Heart left ventricle (tissue), 16 donors: ENCODE measurements around the gene SLC26A4. TPM values are rescaled to one million over a fixed set of nuclear protein-coding genes. Genes with fewer than 3 reads are reported as not detected.

Experiments used
- ATAC-seq, 4 donors: fragments of 200-7000 bp; cut with Tn5 transposase; one replicate each; pipeline ENCODE4 v1.9.1; 2020 to 2022; ENCODE audit warnings: moderate library complexity in 4 of 4, mild to moderate bottlenecking in 3 of 4, moderate number of reproducible peaks in 1 of 4
- DNase-seq, 5 donors: peaks; one replicate each; pipeline ENCODE4 v3.0.0-alpha.2; 2020
- H3K27ac ChIP-seq, 12 donors: fragments of 200-600 bp; sonication (generic) in 4 of 12; one replicate each; pipeline versions ENCODE4 v1.5.0 to v1.8.0; 2016 to 2022; ENCODE audit warnings: mild to moderate bottlenecking in 2 of 12
- H3K27me3 ChIP-seq, 9 donors: fragments of 200-600 bp; sonication (generic) in 2 of 9; one replicate each; pipeline versions ENCODE4 v1.5.1 to v1.8.0; 2016 to 2022; ENCODE audit warnings: mild to moderate bottlenecking in 3 of 9
- H3K36me3 ChIP-seq, 9 donors: fragments of 200-600 bp; sonication (generic) in 2 of 9; one replicate each; pipeline versions ENCODE4 v1.5.0 to v1.8.0; 2018 to 2022; ENCODE audit warnings: mild to moderate bottlenecking in 2 of 9
- H3K4me1 ChIP-seq, 12 donors: fragments of 200-600 bp; sonication (generic) in 4 of 12; one replicate each; pipeline versions ENCODE4 v1.5.0 to v1.8.0; 2016 to 2022; ENCODE audit warnings: mild to moderate bottlenecking in 3 of 12
- H3K4me3 ChIP-seq, 12 donors: fragments of 200-600 bp; sonication (generic) in 4 of 12; one replicate each; pipeline versions ENCODE4 v1.5.0 to v1.8.0; 2017 to 2022; ENCODE audit warnings: mild to moderate bottlenecking in 9 of 12, moderate library complexity in 4 of 12
- H3K9me3 ChIP-seq, 12 donors: fragments of 200-600 bp; sonication (generic) in 4 of 12; one replicate each; pipeline versions ENCODE4 v1.5.0 to v1.8.0; 2016 to 2022; ENCODE audit warnings: mild to moderate bottlenecking in 1 of 12
- CTCF ChIP-seq, 12 donors: fragments of 200-600 bp; sonication (generic) in 4 of 12; IDR thresholded peaks; one replicate each; pipeline versions ENCODE4 v1.5.0 to v1.8.0; 2018 to 2022; ENCODE audit warnings: antibody characterized with exemption in 12 of 12, mild to moderate bottlenecking in 5 of 12
- POLR2A ChIP-seq, 2 donors: fragments of 450-650 bp; IDR thresholded peaks; one replicate each; pipeline ENCODE4 v1.6.1; 2017; ENCODE audit warnings: antibody characterized with exemption in 2 of 2, mild to moderate bottlenecking in 2 of 2, moderate library complexity in 2 of 2
- WGBS, 4 donors: extraction: QIAGEN DNeasy Blood & Tissue Kit in 2 of 4; methylation state at CpG; one replicate each; pipeline versions ENCODE4 v1.1.5 to v1.1.7; 2013 to 2018; 5-methylcytosine and 5-hydroxymethylcytosine counted together
- intact Hi-C, 10 donors: fragments of 100-400 bp; cut with DNase I; formaldehyde crosslinking; loops; one replicate each; pipeline versions ENCODE4 v1.11.1 to v1.14.2; 2022
- polyA plus RNA-seq, 2 donors: library from polyadenylated mRNA; stranded (reverse); fragments of 200-250 nt; gene quantifications; one replicate each; pipeline ENCODE4 v1.2.3, GENCODE V29; 2013
- total RNA-seq, 9 donors: library from RNA; depleted of rRNA in 2 of 9; stranded (reverse); fragments of >200 nt in 2 of 9; fragmentation: NEBNext Ultra II Directional in 3 of 9; extraction: Animal tissue kit (Norgen Biotek cat#: 25700) in 3 of 9; gene quantifications; one replicate each; pipeline versions ENCODE4 v1.1.0 to v1.2.4, GENCODE V29; 2016 to 2023
- donor health status: ischemic (EF 13 %, LVEDD 7.1; RV severe dilation, severe dysfunction).
- donor health status: healthy with polysubstance abuse.
- donor health status: DM: no; HTN: yes; CAD: no.
- donor health status: DM: no; HTN: no; CAD: no.
- donor health status: ischemic (EF 25% LVEDD 6.9; RV normal size, moderate dysfunction).
- donor health status: ischemic (EF 25% LVEDD 5.7; RV mildly dilated, moderate dysfunction).
- donor health status: healthy.
- donor health status: DM: yes; HTN: yes; CAD: no.
- donor health status: ischemic (EF 35%, LVEDD 5.7; RV mildly dilated, moderate dysfunction).
- donor health status: nonischemic (EF 11% LVEDD 7.7; RV severe dilation, severe dysfunction).
- donor health status: DM: yes; HTN: yes; CAD: no.
- donor health status: PGD.
- donor health status: ischemic (EF 29% LVEDD 5.4; RV normal size, mild dysfunction).
- donor health status: nonischemic (EF 23%, LVEDD 6.1; RV moderate dilation, normal function).

SLC26A4 gene
- total and polyA plus RNA-seq, 11 donors: 0.19 to 1.8 (median 0.42) TPM

GRCh38 chr7:107689553-107689952 lies 28.9 kb downstream of the SLC26A4 start:
- Histone ChIP-seq H3K4me3 (no peak overlapping the region), H3K4me1 (peaks cover 0 to 48% (median 20%) of the 10 kb centered on the region in 12 donors), H3K9me3 (no peaks in the 10 kb centered on the region), H3K27ac (no peak overlapping the region), H3K36me3 (no peaks in the 10 kb centered on the region), H3K27me3 (no peaks in the 10 kb centered on the region)
- WGBS, 4 donors: 95 to 100% (median 97%) methylated on average over 2 of the region's 2 CpGs
- intact Hi-C loops: no loop called here
- TF ChIP-seq POLR2A (IDR thresholded peaks at IDR 0.05): no peak
- no peak for TF ChIP-seq CTCF (IDR thresholded peaks at IDR 0.05)
- ATAC-seq (no peak), DNase-seq (no peak)

- Histone ChIP-seq H3K9me3 (no peaks in the 10 kb centered on the region), H3K4me1 (peaks cover 0 to 47% (median 22%) of the 10 kb centered on the region in 12 donors), H3K27ac (peak overlapping the region in 3 of 12 donors; percentile 21 to 36 (median 26)), H3K4me3 (no peak overlapping the region), H3K36me3 (no peaks in the 10 kb centered on the region), H3K27me3 (no peaks in the 10 kb centered on the region)
- 89 to 92% (median 90%) methylated on average over 7 of the region's 7 CpGs for WGBS, 4 donors
- no peak for TF ChIP-seq POLR2A (IDR thresholded peaks at IDR 0.05)
- TF ChIP-seq CTCF (IDR thresholded peaks at IDR 0.05): no peak
- intact Hi-C loops: no loop called here
- no peak for ATAC-seq
- no peak for DNase-seq
These were observed 29.5 kb downstream of the SLC26A4 start for GRCh38 chr7:107690084-107690483.

GRCh38 chr7:107690611-107691010 lies 30.0 kb downstream of the SLC26A4 start:
- Histone ChIP-seq H3K27ac (peak overlapping the region in 3 of 12 donors; percentile 21 to 36 (median 26)), H3K27me3 (no peaks in the 10 kb centered on the region), H3K36me3 (no peaks in the 10 kb centered on the region), H3K4me3 (no peak overlapping the region), H3K4me1 (peaks cover 0 to 44% (median 22%) of the 10 kb centered on the region in 12 donors), H3K9me3 (no peaks in the 10 kb centered on the region)
- no peak for TF ChIP-seq POLR2A (IDR thresholded peaks at IDR 0.05)
- TF ChIP-seq CTCF (IDR thresholded peaks at IDR 0.05): peak in 1 of 12 donors; percentile 18
- ATAC-seq (peak in 2 of 4 donors; percentile 7 to 17), DNase-seq (peak in 1 of 5 donors; percentile 13)
- 33 to 38% (median 37%) methylated on average over 2 of the region's 2 CpGs for WGBS, 4 donors
- intact Hi-C loops: no loop called here

- intact Hi-C loops: no loop called here
- Histone ChIP-seq H3K4me1 (peaks cover 0 to 44% (median 22%) of the 10 kb centered on the region in 12 donors), H3K9me3 (no peaks in the 10 kb centered on the region), H3K4me3 (peak overlapping the region in 4 of 12 donors; percentile 7 to 16 (median 13)), H3K27ac (peak overlapping the region in 1 of 12 donors; percentile 49), H3K27me3 (no peaks in the 10 kb centered on the region), H3K36me3 (no peaks in the 10 kb centered on the region)
- DNase-seq: peak in 3 of 5 donors; percentile 36 to 50 (median 47)
- ATAC-seq: peak in 3 of 4 donors; percentile 76 to 81 (median 77)
- TF ChIP-seq POLR2A (IDR thresholded peaks at IDR 0.05): no peak
- no peak for TF ChIP-seq CTCF (IDR thresholded peaks at IDR 0.05)
- 33 to 42% (median 35%) methylated on average over 3 of the region's 3 CpGs for WGBS, 4 donors
These were observed 31.1 kb downstream of the SLC26A4 start for GRCh38 chr7:107691716-107692115.
